ENCODE measurements around the gene PBX3.

- TF ChIP-seq CTCF (conservative IDR thresholded peaks at IDR 0.05; ENCODE audit: low read length), result no peak
- TF ChIP-seq EZH2phosphoT487 (IDR thresholded peaks at IDR 0.05; ENCODE audit: borderline replicate concordance), result no peak
Measured at GRCh38 chr9:125890826-125891225, 143.7 kb downstream of the PBX3 start.
